ENCODE data around the gene CLEC1A.

The CLEC1A gene

DNA sequence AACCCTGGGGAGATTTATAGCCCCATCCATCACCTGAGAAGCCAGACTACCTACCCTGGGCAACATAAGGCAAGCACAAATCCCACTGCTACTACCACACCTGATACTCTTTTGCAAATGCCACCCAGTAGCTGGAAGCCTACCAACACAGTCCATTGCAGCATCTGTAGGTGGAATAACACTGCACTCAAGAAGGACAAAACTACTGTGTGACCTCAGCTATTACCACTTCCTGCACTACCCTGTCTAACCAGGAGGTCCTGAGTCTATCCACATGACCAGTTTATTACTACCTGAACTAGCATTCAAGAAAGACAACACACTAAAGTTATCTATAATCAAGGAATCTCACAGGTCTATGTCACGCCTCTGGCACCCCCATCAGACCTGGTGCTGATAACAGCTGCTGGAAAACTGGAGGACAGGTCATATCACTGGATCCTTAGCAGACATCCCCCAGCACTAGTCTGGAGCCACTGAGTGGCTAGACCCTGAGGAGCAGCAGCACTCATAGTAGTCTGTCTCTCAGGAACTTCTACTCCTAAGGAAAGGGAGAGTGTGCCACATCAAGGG is 2.9 kb upstream of the CLEC1A start:
- in situ Hi-C loops (cut with MboI; ENCODE audit: low sequenced_read_pairs), result no loop called here

DNA sequence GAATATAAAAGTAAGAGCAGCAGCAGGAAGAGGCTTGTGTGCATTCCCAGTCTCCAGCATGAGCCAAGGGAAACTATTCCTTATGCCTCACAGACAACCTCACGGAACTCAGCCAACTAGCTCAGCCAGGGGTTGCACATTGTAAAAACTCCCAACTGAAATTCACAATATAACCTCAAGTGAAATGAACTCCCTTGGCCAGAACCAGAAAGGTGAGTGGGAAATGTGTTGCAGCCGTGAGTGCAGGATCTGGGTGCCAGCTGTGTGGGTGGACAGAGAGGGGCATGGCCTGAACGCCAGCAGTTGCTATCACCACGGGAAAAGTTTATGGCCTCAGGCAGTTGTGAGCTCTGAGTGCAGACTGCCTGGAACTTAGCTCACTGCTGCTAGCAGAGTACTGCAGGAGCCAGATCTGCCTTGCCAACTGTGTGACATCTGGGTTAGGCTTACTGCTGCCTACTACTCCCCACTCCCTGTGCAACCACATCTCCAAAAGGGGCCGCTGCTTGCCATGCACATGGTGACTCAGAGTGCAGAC is 2.3 kb upstream of the CLEC1A start:
- in situ Hi-C loops (cut with MboI; ENCODE audit: low sequenced_read_pairs), result no loop called here

DNA sequence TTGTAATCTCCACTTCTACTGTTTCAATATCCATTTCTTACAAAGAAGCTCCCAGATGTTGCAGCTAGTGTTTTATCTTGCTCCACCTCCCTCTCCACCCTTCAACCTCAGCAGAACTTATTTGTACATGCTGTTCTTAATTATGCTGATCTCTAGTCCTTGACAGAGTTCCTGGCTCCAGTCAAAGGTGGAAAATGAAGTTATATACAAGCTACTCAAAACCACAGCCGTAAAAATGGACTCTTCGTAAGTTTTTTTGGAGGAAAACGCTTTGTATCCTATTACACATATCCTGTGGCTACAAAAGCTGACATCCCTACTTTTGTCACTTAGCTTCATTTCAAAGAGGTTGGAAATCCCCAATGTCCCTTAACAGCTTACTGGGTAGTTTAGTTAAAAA is 1.3 kb downstream of the CLEC1A start:
- in situ Hi-C loops (cut with MboI; ENCODE audit: low sequenced_read_pairs), result no loop called here

DNA sequence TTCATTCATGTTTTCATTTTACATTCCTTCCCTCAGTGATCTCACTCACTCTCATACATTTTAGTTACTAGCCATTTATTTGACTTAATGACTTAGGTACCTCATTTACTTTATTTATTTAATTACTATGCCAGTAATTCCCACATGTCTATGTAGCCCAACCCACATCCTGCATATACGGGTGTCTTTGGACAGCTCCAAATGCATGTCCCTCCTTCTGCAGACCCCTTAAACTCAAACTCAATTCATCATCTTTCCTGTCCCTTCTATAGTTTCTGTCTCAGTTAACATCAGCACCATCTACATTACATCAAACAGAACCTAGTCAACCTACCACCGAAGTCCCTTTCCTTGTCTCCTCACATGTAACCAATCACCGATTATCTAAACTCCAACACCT is 2.8 kb downstream of the CLEC1A start:
- in situ Hi-C loops (cut with MboI; ENCODE audit: low sequenced_read_pairs), result no loop called here

DNA sequence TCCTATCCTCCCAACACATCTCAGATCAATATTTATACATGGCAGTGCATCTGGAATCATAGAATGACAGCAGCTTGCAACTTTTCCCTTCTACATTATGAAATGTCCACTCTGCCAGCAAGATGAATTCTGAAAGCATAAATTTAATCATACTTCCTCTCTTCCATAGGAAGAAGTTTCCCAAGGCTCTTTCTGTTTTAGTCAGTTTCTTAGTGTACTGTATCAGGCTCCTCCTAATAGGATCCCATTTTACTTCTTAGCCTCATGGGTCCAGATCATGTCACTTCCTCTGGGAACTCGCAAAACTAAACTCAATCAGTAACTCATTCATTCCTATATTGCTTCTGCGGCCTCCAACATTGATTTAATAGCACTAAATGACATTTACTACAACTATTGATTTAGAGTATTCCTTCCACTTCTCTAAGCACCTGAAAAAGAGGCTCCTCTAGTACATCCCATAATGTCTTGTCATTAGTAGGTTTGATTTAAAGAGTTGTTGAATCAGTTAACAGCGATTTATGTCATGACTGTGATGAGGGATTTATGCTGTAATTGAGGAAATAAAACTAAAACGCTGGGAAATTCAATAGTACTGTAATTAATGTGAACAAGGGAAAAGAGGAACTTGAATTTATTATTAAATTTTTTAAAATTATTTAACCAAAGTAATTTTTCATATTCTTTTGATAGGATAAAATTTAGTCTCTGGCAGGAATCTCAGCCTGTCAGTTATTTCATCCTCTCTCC is 4.0 kb downstream of the CLEC1A start:
- in situ Hi-C loops (cut with MboI; ENCODE audit: low sequenced_read_pairs), result no loop called here

DNA sequence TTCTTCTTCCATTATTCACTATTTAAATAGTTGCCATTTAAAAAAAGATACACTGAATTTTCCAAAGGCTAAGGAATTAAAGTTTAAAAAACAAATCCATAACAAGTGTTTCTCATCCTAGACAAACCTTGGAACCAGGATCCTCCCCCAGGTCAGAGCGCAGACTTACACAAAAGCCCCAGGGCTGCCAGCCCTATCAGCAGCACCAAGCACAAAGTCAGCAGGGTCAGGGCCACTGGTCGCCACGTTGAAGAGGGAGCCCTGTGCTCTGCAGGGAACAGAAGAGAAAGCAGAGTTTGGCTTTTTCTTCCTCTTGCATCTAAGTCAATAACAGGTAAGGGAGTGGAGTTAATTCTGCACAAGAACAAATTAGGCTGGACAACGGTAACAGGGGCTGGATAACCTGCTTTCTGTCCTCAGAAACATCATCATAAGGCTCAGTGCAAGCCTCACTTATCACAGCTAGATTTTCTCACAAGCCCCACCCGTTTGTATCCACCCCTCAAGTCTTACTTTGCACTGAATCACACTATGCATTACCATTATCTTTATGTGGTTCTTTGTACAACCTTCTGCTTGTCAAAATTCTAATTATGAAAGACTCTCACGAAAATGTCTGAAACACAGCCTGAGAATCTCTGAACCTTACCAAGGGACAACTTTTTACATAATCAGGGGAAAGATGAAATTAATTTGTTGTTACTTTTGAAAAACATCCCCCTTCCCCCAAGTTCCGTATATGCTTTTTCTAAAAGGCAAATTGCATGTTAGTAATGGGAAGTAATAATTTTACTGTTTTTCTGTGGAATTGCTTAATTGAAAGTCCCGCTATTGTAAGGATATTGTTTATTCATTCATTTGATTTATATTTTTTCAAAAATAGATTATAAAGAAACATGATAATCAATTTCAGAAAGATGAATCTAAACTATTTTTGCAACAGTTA is 9.6 kb downstream of the CLEC1A start:
- in situ Hi-C loops (cut with MboI; ENCODE audit: low sequenced_read_pairs), result no loop called here

DNA sequence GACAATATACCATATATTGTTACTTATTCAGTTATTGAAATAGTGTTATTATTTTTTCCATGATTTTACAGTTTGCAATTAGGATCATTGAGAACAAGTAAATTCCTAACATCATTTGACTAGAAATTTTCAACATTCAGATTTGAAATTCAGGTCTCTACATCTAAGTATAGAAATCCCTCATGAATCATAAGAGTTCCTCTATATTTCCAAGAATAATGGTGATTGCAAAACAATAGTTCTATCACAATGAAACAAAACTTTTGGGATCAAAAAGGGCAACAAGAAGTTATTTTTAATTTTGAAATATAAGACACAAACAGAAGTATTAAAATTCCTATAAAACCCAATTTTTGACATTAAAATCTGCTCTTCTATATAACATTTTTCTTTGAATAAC is 10.8 kb downstream of the CLEC1A start:
- in situ Hi-C loops (cut with MboI; ENCODE audit: low sequenced_read_pairs), result no loop called here

DNA sequence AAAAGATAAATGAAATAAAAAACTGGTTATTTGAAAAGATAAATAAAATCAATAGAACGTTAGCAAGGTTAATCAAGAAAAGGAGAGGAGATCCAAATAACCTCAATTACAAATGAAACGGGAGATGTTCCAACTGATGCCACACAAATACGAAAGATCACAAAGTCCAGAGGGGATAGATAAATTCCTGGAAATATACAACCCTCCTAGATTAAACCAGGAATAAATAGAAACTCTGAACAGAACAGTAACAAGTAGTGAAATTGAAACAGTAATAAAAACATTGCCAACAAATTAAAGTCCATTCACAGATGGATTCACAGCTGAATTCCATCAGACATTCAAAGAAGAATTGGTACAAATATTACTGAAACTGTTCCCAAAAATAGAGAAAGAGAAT is 12.4 kb downstream of the CLEC1A start:
- in situ Hi-C loops (cut with MboI; ENCODE audit: low sequenced_read_pairs), result no loop called here

DNA sequence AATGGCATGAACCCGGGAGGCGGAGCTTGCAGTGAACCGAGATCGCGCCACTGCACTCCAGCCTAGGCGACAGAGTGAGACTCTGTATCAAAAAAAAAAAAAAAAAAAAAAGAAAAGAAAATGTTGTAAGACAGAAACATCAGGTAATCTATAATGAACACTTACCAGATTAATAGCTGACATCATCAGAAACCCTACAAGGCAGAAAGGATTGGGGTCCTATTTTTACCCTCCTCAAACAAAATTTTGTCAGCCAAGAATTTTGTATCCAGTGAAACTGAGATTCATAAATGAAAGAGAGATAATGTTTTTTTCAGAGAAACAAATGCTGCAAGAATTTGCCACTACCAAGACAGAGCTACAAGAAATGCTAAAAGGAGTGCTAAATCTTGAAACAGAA is 14.1 kb downstream of the CLEC1A start:
- in situ Hi-C loops (cut with MboI; ENCODE audit: low sequenced_read_pairs), result no loop called here

DNA sequence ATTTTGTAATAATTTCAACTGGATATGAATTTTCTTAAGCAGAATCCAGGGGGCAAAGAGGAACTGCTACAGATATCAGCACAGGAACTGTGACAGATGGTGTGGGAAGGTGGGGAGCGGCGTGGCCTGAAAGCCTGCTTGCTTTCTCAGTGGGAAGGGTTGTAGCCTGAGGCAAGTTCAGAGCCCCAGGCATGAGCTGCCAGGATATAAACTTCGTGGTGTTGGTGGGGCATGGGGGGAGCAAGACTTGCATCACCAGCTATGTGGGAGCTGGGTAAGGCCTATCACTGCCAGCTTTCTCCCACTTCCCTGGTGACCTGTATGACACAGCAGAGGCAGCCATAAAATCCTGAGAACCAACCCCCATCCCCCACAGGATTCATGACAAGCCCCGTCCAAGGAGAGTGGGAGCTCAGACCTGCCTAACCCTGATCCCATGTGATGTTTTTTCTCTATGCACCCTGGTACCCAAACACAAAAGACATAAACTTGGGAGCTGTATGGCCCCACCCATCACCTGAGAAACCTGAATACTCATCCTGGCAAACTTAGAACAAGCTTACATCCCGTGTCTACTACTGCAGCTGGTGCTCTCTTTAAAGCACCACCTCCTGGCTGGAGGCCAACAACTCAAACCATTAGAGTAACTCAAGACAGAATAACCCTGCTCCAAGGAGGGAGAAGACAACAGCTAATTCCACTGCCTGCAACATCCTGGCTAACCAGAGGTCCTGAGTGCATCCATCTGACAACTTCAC is 16.5 kb downstream of the CLEC1A start:
- in situ Hi-C loops (cut with MboI; ENCODE audit: low sequenced_read_pairs), result no loop called here

DNA sequence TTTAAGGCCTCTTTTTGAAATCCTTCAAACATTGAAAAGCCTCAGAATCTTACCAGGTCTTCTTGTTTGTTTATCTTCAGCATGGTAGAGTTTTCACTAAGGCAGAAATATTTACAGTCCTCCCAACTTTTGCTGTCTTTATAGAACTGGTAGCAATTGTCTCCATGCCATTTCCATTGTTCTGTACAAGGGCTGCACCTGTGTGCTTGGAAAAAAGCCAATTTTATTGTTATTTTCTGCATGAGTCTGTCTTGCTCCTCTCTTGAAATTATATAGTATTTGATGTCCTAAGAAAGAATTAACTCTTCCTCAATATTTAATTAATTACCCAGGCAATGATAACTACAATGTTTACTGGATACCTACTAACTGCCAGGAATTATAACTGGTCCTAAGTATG is 23.3 kb downstream of the CLEC1A start:
- in situ Hi-C loops (cut with MboI; ENCODE audit: low sequenced_read_pairs), result no loop called here

DNA sequence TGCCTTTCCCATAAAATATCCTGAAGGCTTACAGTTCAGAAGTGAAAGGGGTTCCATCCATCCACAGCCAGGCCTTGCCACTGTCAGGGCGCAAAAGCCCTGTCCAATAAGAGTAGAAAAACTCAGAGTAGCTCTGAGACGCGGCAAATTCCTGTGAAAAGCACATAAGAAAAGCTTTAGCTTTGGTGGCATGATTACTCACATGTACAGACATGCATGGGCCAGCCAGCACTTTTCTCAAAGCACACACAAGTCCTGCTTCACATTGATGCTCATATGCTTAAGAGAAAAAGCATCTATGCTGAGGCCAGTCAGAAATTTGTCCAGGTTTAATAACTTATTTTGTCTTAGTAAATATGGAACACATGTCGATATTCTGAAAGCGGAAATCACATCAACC is 25.5 kb downstream of the CLEC1A start:
- in situ Hi-C loops (cut with MboI; ENCODE audit: low sequenced_read_pairs), result no loop called here

DNA sequence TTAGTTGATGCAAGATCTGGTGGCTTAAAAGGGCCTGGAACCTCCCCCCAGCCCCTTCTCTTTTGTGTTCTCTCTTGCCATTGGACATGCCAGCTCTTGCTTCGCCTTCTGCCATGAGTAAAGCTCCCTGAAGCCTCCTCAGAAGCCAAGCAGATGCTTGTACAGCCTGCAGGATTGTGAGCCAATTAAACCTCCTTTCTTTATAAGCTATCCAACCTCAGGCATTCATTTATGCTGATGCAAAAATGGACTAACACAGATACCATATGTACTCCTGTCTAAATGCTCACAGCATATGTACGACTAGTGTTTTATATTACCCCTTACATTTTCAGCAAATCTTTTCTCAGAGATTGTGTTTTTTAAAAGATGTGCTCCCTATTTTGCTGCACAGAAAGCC is 26.7 kb downstream of the CLEC1A start:
- in situ Hi-C loops (cut with MboI; ENCODE audit: low sequenced_read_pairs), result no loop called here

DNA sequence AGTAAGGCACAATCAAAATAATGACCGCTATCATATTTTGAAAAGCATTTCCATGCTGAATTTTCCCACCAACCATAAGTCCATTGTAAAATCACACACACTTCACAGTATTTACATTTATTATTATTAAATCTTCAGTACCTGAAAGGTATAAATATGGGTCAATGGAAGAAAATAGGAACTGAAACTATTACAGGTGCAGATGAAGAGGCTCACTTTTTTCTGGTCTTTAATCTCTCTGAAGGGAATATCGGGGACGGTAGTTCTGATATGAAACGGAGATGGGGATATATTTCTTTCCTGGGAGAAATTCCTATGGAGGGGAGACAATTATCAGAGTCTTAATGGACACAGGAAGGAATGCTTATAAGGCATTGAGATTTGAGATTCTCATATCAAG is 28.4 kb downstream of the CLEC1A start:
- in situ Hi-C loops (cut with MboI; ENCODE audit: low sequenced_read_pairs), result no loop called here

DNA sequence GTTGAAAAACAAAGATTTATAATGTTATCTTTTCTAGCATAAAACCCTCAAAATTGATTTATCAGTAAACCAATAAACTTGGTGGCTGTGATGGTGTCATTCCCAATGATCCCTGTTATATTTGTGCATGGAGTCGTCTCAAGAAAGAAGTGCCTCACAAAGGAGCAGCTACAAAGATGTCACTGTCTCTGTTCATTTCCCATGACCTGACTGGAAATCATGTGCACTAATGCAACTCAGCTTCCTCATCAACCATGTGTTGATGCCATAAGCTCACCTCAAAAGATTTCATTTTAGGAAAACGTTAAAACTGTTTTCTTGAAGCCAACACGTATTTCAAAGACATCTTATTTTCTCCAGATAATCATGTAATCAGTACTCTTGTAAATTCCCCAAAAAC is 28.8 kb downstream of the CLEC1A start:
- in situ Hi-C loops (cut with MboI; ENCODE audit: low sequenced_read_pairs), result no loop called here

DNA sequence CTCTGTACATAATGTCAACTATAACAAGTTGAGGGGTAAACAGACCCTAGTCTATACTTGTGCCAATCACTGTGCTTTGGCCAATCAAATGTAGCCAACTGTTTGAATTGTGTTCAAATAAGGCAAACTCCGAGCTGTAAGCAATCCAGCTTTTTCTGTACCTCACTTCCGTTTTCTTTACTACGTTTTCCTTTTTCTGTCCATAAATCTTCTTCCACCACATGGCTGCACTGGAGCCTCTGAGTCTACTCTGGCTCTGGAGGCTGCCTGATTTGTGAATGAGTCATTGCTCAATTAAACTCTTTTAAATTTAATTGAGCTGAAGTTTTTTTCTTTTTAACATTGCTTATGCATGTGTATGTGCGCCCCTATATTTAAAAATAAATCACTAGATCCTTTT is 29.7 kb downstream of the CLEC1A start:
- in situ Hi-C loops (cut with MboI; ENCODE audit: low sequenced_read_pairs), result no loop called here

DNA sequence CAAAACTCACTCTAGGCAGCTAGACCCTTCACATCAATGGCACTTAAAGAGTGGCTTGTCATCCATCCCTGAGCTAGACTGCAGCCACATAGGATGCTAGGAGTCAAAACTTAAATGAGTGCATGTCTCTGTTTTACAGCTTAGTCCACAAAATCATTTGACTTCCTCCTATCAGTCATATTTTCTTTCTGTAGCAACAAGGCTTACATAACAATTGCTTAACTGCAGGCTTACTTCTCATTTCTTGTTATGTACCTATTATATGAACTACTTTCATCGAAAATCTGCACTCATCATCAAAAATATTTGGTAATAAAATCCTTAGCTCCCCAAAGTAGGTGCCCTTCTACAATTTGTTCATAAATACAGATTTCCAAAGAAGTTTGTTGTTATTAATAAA is 30.1 kb downstream of the CLEC1A start:
- in situ Hi-C loops (cut with MboI; ENCODE audit: low sequenced_read_pairs), result no loop called here

DNA sequence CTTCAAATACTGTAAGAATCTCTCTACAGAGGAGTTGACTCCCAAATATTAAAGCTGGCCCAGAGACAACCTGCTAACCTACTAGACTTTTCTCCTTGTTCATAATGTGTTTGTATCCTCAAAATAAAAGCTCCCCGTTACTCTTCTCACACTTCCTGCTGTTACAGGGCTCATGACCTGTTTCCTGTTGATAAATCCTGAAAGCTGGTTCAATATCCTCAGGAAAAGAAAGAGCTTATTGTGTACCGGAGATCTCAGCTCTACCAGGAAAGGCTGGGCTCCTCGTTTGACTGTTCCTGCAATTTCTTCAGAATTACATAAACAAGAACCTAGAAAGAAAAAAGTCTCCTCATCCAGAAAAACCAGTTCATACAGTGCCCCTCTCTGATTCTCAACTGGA is 30.8 kb downstream of the CLEC1A start:
- in situ Hi-C loops (cut with MboI; ENCODE audit: low sequenced_read_pairs), result no loop called here

DNA sequence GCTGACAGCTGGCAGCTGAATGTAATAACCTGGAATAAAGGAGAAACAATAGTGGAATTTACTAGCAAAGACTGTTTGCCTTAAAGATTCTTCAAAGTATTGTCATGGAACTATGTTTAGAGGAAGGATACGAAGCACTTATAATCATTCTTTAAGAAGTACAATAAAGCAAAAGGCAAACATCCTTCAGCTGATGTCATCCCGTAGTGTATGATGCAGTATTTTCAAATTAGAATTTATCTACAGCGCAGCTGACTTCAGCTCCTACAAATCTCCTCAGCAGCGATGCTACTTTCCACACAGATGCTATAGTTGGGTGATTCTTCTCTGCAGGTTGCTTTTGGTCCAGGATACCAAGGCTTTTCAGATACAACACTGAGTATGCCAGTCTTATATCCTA is 31.5 kb downstream of the CLEC1A start:
- in situ Hi-C loops (cut with MboI; ENCODE audit: low sequenced_read_pairs), result no loop called here

DNA sequence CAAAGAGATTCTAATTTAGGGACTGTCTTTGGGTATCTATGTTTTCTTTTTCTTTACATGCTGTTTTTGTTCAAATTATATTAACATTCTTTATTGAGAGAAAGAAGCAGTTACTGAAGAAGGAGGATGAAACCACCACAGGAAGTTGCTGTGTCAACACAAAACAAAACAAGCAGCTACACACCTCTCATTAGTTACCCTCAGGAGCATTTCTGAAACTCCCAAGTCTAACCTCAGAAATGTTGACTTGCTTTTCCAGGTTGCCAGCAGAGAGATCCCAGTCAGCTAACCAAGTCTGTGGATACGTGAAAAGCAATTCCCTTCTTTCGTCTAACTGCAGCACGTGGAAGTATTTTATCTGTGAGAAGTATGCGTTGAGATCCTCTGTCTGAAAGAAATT is 33.5 kb downstream of the CLEC1A start:
- in situ Hi-C loops (cut with MboI; ENCODE audit: low sequenced_read_pairs), result no loop called here

DNA sequence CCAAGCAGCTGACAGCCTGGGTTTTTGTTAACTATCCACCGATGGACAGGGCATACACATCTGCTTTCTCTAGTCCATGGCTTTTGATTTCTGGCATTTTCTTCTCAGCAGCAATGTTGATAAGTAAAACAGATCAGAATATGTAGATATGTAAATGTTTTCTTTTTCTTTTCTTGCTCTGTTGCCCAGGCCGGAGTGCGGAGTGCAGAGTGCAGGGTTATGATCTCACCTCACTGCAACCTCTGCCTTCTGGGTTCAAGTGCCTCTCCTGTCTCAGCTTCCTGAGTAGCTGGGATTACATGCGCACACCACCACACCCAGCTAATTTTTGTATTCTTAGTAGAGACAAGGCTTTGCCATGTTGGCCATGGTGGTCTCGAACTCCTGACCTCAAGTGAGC is 40.4 kb downstream of the CLEC1A start:
- in situ Hi-C loops (cut with MboI; ENCODE audit: low sequenced_read_pairs), result no loop called here
